HCT116 (cell line): ENCODE results near the gene HERC3.

Experiments used
- ATF3 ChIP-seq: IDR thresholded peaks from 2 replicates; pipeline ENCODE4 v1.6.1; 2012
- CEBPB ChIP-seq: IDR thresholded peaks from 2 replicates; pipeline ENCODE4 v1.6.1; 2012; ENCODE audit warnings: low read depth
- CTCF ChIP-seq, 3 experiments: fragments of 200-600 bp in 1 of 3; sonication (generic) in 1 of 3; IDR thresholded peaks in 2 of 3; conservative IDR thresholded peaks in 1 of 3; 2 replicates each; pipeline ENCODE4 v1.5.1; 2012 to 2017; ENCODE audit warnings: low read depth in 2 of 3, low read length in 2 of 3, antibody characterized with exemption in 1 of 3, borderline replicate concordance in 1 of 3, control low read depth in 1 of 3, mild to moderate bottlenecking in 1 of 3, mixed read lengths in 1 of 3, mixed run types in 1 of 3, moderate library complexity in 1 of 3; ENCODE audit not compliant: insufficient read depth in 1 of 3
- EGR1 ChIP-seq: IDR thresholded peaks from 2 replicates; pipeline ENCODE4 v1.6.1; 2012; ENCODE audit warnings: low read depth
- EZH2 ChIP-seq: fragments of 200-600 bp; sonication (generic); IDR thresholded peaks from 2 replicates; pipeline ENCODE4 v1.6.1; 2017; ENCODE audit warnings: antibody characterized with exemption, mixed run types
- MAX ChIP-seq: IDR thresholded peaks from 2 replicates; pipeline ENCODE4 v1.6.1; 2012
- POLR2A ChIP-seq: IDR thresholded peaks from 2 replicates; pipeline ENCODE4 v1.7.0; 2011; ENCODE audit warnings: borderline replicate concordance; ENCODE audit not compliant: insufficient read depth, insufficient read length; ENCODE audit errors: extremely low read depth
- POLR2AphosphoS5 ChIP-seq: IDR thresholded peaks from 2 replicates; pipeline ENCODE4 v1.6.1; 2011; ENCODE audit warnings: mild to moderate bottlenecking, low read depth, low read length, moderate library complexity
- REST ChIP-seq: IDR thresholded peaks from 2 replicates; pipeline ENCODE4 v1.6.1; 2012; ENCODE audit warnings: low read depth
- TCF7L2 ChIP-seq: IDR thresholded peaks from 2 replicates; pipeline ENCODE4 v1.7.0; 2011; ENCODE audit warnings: borderline replicate concordance, inconsistent platforms; ENCODE audit not compliant: insufficient read depth, insufficient read length; ENCODE audit errors: extremely low read depth
- YY1 ChIP-seq: IDR thresholded peaks from 2 replicates; pipeline ENCODE4 v1.6.1; 2011; ENCODE audit warnings: low read length, low read depth, moderate library complexity, mild to moderate bottlenecking; ENCODE audit not compliant: insufficient replicate concordance; ENCODE audit errors: extremely low read depth
- ZBTB33 ChIP-seq: IDR thresholded peaks from 2 replicates; pipeline ENCODE4 v1.6.1; 2011; ENCODE audit warnings: mild to moderate bottlenecking, low read length, moderate library complexity; ENCODE audit not compliant: insufficient replicate concordance; ENCODE audit errors: extremely low read depth
- ZFX ChIP-seq: fragments of 450-650 bp; IDR thresholded peaks from 2 replicates; pipeline ENCODE4 v1.6.1; 2017
- ZNF274 ChIP-seq: fragments of 200-500 bp; sonication (Bioruptor generic); IDR thresholded peaks from 2 replicates; pipeline ENCODE4 v1.6.1; 2014; ENCODE audit warnings: mild to moderate bottlenecking, low read depth, low read length, inconsistent platforms

- no peak for TF ChIP-seq POLR2AphosphoS5
- TF ChIP-seq REST = no peak
- TF ChIP-seq POLR2A = no peak
- no peak for TF ChIP-seq ZBTB33
- TF ChIP-seq CTCF (IDR thresholded peaks at IDR 0.05 in 2 of 3, conservative IDR thresholded peaks at IDR 0.05 in 1 of 3; ENCODE audit: borderline replicate concordance in 1 of 3, insufficient read depth in 1 of 3, low read depth in 2 of 3, low read length in 2 of 3) = no peak
- TF ChIP-seq EZH2 = no peak
- no peak for TF ChIP-seq MAX
- TF ChIP-seq ZFX = no peak
- no peak for TF ChIP-seq TCF7L2
- TF ChIP-seq ZNF274 = no peak
- no peak for TF ChIP-seq ATF3
- TF ChIP-seq EGR1 = no peak
- no peak for TF ChIP-seq CEBPB
- TF ChIP-seq YY1 = no peak
Observed at GRCh38 chr4:88755454-88755853, 163.2 kb downstream of the HERC3 start.
